Stimulated activated CD8-positive, alpha-beta memory T cell treated with anti-CD3 and anti-CD28 coated beads, Interleukin-2, amount 100 ng/mL, for 1 hour (primary cell): ENCODE results near the gene HOXB5.

Source experiments
- DNase-seq, 2 donors: peaks; one replicate each; pipeline ENCODE4 v3.0.0-alpha.2; 2020; ENCODE audit warnings: low read depth in 2 of 2

The HOXB5 gene

DNA sequence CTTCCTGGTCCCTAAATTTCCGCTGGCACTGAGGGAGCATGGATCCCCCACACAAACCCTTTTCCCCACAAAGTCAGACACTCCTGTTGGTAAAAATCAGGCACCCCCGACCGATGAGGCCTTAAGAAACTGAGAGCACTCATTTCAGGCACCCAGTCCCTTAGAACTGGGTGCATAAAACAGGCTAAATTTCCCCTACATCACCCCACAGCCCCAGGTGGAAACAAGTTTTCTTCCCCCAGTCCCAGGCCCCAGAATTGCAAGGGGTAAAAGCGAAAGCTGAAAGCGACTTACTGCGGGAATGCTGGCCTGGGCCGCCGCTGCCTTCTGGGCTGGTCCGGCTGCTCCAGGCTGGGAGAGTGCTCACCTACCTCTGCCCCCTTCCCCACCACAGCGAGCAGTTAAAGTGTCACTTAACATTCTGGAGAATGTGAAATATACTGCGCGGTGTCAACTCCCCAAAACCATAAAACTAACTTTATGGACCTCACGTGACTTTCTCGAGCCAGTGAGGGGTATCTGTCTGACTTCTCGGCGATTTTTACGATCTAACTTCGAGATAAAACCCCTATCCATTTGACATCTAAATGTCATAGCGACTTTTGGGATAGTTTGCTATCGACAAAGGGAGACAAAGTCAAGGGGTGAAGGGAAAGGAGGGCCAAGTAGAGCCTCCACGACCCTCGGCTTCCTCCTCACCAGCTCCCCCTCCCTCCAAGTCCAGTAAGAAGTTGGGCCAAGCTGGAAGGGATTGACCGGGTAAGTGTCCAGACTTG, 3.6 kb downstream of the HOXB5 start, which contains the start of gene HOXB3:
HOXB3 (minus strand) TSS at position 411 of the 776 bp plus-strand sequence. CDS start 37,767 bp downstream, outside the sequence.
- DNase-seq, result no peak

- DNase-seq, result no peak
These were observed 4.3 kb downstream of the HOXB5 start for GRCh38 chr17:48589060-48589830.

GRCh38 chr17:48588528-48588927, 5.1 kb downstream of the HOXB5 start:
- no peak for DNase-seq

DNA sequence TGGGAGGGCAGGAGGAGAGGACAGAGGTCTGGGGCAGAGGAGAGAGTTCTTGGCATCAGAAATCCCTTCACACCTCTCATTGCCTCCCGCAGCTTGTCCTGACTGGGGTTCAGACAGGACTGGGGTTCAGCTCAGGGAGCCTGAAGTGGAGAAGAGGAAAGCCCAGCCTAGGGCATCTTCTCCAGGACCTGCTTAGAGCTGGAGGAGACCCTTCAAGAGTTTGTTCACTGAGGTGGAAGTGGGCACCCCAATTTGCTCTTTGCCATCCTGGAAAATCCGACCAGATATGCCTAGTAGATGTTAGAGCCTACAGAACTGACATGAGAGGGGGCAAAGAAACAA, 5.5 kb downstream of the HOXB5 start:
- DNase-seq, result no peak

- DNase-seq, result no peak
These were observed 6.1 kb downstream of the HOXB5 start for GRCh38 chr17:48587276-48588073.

- DNase-seq, result no peak
These were observed 7.0 kb downstream of the HOXB5 start for GRCh38 chr17:48586355-48587258.

DNA sequence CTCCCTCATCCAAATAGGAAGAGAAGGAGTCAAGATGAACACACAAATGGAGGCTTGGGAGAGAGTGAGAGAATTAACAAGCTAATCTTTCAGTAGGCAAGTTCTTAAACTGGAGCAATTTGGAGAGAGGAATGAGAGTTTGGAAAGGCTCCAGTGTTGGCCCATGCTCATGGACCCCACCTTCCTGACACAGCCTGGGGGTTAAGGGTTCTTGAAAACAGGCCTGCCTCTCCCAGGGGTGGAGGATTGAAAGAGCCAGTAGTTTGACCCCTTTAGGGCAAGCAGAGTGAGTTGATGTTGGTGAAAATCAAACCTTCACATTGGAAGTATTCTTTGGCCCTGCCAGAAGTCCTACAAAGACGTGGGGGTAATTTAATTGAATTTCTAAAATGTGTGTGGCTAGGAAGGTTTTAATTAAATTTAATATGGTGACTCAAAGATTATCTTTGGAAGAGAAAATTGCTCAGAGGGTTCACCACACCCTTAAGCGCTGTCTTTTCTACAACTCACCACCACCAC, 9.3 kb downstream of the HOXB5 start:
- DNase-seq, result no peak

- DNase-seq, result no peak
These were observed 9.8 kb downstream of the HOXB5 start for GRCh38 chr17:48583708-48584222.

- DNase-seq, result no peak
These were observed 10.9 kb downstream of the HOXB5 start for GRCh38 chr17:48582750-48583069.

DNA sequence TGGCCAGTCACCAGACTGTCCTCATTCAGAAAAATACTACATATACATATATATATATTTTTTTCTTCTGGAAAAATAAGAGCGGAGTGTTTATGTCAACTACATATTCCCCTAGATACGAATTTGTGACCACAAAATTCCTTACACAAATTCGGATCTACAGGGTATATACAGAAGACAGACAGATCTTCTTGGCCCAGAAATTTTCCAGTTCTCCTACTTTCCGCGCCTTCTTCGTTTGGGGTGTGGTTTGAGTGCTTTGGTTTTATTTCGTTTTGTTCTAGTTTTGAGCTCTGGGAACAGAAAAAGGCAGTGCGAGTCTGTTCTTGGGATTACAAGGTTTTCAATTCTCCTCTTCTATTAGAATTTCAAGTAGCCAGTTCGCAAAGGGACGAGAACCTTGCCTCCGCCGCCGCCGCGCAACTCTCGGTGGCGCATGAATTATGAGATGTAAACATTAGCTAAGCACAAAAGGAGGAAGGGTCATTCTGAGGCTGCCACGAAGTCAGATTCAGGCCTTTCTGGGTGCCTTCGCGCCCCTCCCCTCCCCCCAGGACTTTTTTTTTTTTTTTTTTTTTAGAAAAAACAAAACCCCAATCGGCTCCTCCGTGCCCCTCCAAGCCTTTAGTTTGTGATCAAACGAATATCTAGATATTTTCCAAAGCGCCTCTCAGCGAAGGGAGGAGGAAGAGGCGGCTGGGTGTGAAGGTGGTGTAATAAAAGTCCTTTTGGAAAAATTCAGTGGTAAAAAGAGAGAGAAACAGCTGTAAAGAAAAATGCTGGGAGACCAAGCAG, 13.6 kb downstream of the HOXB5 start:
- no peak for DNase-seq

GRCh38 chr17:48579471-48579759, 14.2 kb downstream of the HOXB5 start:
- no peak for DNase-seq

- DNase-seq, result no peak
These were observed 14.7 kb downstream of the HOXB5 start for GRCh38 chr17:48578616-48579470.

DNA sequence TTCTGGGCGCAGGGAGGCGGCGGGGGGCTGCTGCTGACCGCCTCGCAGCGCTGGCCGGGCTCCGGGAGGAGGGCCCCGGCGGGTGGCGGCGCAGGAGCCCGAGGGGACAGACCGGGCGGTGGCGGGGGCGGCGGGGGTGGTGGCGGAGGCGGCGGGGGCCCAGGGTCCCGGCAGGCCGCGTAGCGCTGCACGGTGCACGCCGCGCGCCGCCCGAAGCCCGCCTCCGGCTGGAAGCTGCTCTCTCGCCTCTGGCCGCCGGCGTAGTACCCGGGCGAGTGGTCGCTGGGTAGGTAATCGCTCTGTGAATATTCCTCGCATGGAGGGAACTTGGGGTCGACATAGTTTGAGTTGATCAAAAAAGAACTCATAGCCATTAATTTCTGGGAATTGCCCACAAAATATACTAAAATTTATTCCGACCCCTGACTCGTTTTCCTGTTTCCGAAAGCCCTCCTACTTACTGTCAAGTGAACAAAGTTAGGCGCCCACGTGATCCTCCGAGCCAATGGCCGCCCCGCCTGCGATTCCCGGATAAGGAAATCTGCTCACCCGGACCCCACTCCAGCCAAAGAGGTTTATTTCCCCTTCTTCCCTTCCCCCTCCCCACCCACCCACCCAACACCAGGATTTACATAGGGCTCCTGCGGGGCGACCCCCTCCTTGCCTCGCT, 15.5 kb downstream of the HOXB5 start, which contains the start of gene HOXB4:
HOXB4 (minus strand) TSS at position 405 of the 670 bp plus-strand sequence; CDS start at position 374, 31 bp downstream.
- peak; percentile 35 to 51 for DNase-seq

DNA sequence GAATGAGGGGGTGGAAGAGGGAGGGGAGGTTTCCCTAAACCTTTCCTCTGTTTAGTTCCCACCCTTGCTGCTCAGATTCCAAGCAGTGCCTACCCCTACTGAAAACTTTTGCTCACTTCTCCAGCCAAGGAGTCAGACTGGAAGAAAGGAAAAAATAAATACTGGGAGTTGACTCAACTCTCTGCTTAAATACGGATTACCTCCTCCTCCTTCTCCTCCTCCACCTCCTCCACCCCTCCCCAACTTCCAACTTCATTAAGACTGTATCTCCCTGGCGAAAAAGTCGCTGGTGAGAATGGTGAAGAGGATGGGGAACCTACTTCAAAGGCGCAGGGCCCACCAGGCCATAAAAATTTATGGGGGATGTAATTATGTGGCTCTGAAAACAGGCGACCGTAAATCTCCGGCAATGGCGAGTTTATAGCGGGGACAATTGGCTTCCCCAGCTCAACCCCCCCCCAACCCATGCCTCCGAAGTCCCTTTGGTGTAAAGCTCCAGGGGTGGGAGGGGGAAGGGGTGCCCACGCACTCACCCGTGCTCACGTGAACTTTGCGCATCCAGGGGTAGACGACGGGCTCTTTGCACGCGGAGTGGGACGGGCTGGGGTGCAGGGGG, 16.1 kb downstream of the HOXB5 start:
- DNase-seq, result no peak

DNA sequence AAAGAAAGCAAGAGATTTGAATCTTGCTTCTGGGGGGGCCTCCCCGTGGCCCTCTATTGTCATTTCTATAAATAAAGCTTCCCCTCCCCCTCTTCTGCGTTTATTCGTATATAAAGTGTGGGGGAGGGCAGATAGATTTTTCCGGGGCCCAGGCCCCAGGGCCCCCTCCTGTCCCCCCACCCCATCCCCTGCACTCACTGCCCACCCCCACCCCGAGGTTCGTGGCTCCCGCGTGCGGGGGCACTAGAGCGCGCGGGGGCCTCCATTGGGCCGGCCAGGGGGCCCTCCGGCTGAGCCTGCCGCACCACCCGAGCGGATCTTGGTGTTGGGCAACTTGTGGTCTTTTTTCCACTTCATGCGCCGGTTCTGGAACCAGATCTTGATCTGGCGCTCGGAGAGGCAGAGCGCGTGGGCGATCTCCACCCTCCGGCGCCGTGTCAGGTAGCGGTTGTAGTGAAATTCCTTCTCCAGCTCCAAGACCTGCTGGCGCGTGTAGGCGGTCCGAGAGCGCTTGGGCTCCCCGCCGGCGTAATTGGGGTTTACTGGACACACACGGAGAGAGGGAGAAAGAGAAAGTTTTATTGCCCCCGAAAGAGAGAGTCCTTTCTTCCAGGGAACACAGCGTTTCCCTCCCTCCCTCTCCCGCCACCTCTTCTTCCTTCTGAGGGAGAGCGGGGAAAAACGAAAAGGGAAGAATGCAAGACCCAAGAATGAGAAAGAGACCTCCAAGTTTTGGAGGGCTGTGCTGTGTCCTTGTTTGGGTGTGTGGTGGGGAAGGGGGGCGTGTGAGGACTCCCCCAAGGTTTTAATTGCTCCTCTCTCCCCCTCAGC, 16.9 kb downstream of the HOXB5 start:
- no peak for DNase-seq

- DNase-seq, result no peak
These were observed 17.7 kb downstream of the HOXB5 start for GRCh38 chr17:48575673-48576478.
